ENCODE measurements around the gene RELN.
"Not testable (repeated sequence)": the region's sequence is repeated elsewhere in the genome, so short reads cannot be mapped to it uniquely, and the experiment has no call there.

DNA sequence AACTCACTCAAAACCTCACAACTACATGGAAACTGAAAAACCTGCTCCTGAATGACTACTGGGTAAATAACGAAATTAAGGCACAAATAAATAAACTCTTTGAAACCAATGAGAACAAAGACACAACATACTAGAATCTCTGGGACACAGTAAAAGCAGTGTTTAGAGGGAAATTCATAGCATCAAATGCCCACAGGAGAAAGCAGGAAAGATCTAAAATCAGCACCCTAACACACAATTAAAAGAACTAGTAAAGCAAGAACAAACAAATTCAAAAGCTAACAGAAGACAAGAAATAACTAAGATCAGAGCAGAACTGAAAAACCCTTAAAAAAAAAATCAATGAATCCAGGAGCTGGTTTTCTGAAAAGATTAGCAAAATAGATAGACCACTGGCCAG is 202.4 kb downstream of the RELN start:
- TF ChIP-seq FOXA1 (IDR thresholded peaks at IDR 0.05); ELF4 (IDR thresholded peaks at IDR 0.05); BHLHE40 (IDR thresholded peaks at IDR 0.05; ENCODE audit: borderline replicate concordance); SP1 (IDR thresholded peaks at IDR 0.05); FOXM1 (IDR thresholded peaks at IDR 0.05; ENCODE audit: borderline replicate concordance); CTBP1 (IDR thresholded peaks at IDR 0.05; ENCODE audit: borderline replicate concordance); HDGF (IDR thresholded peaks at IDR 0.05; ENCODE audit: borderline replicate concordance); LEF1 (IDR thresholded peaks at IDR 0.05; ENCODE audit: borderline replicate concordance): not testable (repeated sequence)

All from HEK293T (cell line).